Breast epithelium (tissue), 4 donors: ENCODE data around the gene CCDC112. TPM values are rescaled to one million over a fixed set of nuclear protein-coding genes. Genes with fewer than 3 reads are reported as not detected.

ENCODE experiments used
- DNase-seq, 2 donors: peaks; one replicate each; pipeline ENCODE4 v3.0.0-alpha.2; 2019; ENCODE audit warnings: low spot score in 2 of 2
- H3K27ac ChIP-seq, 2 donors: fragments of 200-600 bp; sonication (generic) in 1 of 2; one replicate each; pipeline ENCODE4 v1.5.1; 2016 to 2019; ENCODE audit warnings: mild to moderate bottlenecking in 1 of 2
- H3K27me3 ChIP-seq, 2 donors: fragments of 200-600 bp; sonication (generic) in 1 of 2; one replicate each; pipeline versions ENCODE4 v1.5.1 to v1.6.0; 2017 to 2019; ENCODE audit warnings: control low read depth in 1 of 2, mild to moderate bottlenecking in 1 of 2
- H3K36me3 ChIP-seq: fragments of 200-600 bp; one replicate; pipeline ENCODE4 v1.5.1; 2019
- H3K4me1 ChIP-seq, 2 donors: fragments of 200-600 bp; sonication (generic); one replicate each; pipeline ENCODE4 v1.5.1; 2016 to 2019; ENCODE audit warnings: control low read depth in 1 of 2
- H3K4me3 ChIP-seq, 3 donors: fragments of 200-600 bp; sonication (generic); 1 replicate in 2 of 3; 2 replicates in 1 of 3; pipeline ENCODE4 v1.5.1; 2016 to 2019; ENCODE audit warnings: mild to moderate bottlenecking in 3 of 3, moderate library complexity in 2 of 3
- H3K9me3 ChIP-seq, 2 donors: fragments of 200-600 bp; sonication (generic) in 1 of 2; one replicate each; pipeline ENCODE4 v1.5.1; 2016 to 2019; ENCODE audit warnings: control low read depth in 1 of 2
- CTCF ChIP-seq, 3 donors: fragments of 450-650 bp; IDR thresholded peaks; one replicate each; pipeline ENCODE4 v1.5.1; 2016 to 2017; ENCODE audit warnings: antibody characterized with exemption in 3 of 3, mild to moderate bottlenecking in 3 of 3, moderate library complexity in 3 of 3
- POLR2A ChIP-seq: fragments of 450-650 bp; IDR thresholded peaks from one replicate; pipeline ENCODE4 v1.6.1; 2016; ENCODE audit warnings: antibody characterized with exemption, mild to moderate bottlenecking, moderate library complexity
- POLR2AphosphoS5 ChIP-seq, 3 donors: sonication (generic); formaldehyde crosslinking; IDR thresholded peaks; one replicate each; pipeline ENCODE4 v1.6.1; 2017; ENCODE audit warnings: antibody characterized with exemption in 3 of 3
- intact Hi-C: fragments of 100-400 bp; cut with DNase I; formaldehyde crosslinking; loops from one replicate; pipeline ENCODE4 v1.15.1; 2023; ENCODE audit warnings: low total_unique reads
- total RNA-seq, 3 donors: library from RNA; depleted of rRNA; stranded (reverse); fragments of >200 nt; gene quantifications; one replicate each; pipeline ENCODE4 v1.1.0, GENCODE V29; 2016

The CCDC112 gene
- total RNA-seq, 3 donors from 2014 or later, result 7.9 to 11.1 (median 8.6) TPM

GRCh38 chr5:115282131-115282530, 14.3 kb downstream of the CCDC112 start:
- Histone ChIP-seq H3K9me3 (no peaks in the 10 kb centered on the region), H3K27ac (no peak overlapping the region), H3K4me1 (no peaks in the 10 kb centered on the region), H3K36me3 (no peaks in the 10 kb centered on the region), H3K4me3 (no peak overlapping the region), H3K27me3 (no peaks in the 10 kb centered on the region)
- TF ChIP-seq POLR2AphosphoS5 (IDR thresholded peaks at IDR 0.05) (no peak), POLR2A (no peak), CTCF (IDR thresholded peaks at IDR 0.05) (no peak)
- DNase-seq, result no peak
- intact Hi-C loops, result no loop called here

- Histone ChIP-seq H3K9me3 (no peaks in the 10 kb centered on the region), H3K4me3 (no peak overlapping the region), H3K27me3 (no peaks in the 10 kb centered on the region), H3K27ac (no peak overlapping the region), H3K4me1 (no peaks in the 10 kb centered on the region), H3K36me3 (no peaks in the 10 kb centered on the region)
- DNase-seq, result no peak
- no peak for TF ChIP-seq CTCF (IDR thresholded peaks at IDR 0.05)
- no peak for TF ChIP-seq POLR2A
- TF ChIP-seq POLR2AphosphoS5 (IDR thresholded peaks at IDR 0.05), result no peak
- intact Hi-C loops, result no loop called here
These were observed 21.9 kb downstream of the CCDC112 start for GRCh38 chr5:115274584-115274983.

- no peak for DNase-seq
- TF ChIP-seq CTCF (IDR thresholded peaks at IDR 0.05), result no peak
- no peak for TF ChIP-seq POLR2A
- TF ChIP-seq POLR2AphosphoS5 (IDR thresholded peaks at IDR 0.05), result no peak
- no peak overlapping the region for H3K27ac ChIP-seq
- H3K36me3 ChIP-seq, result no peaks in the 10 kb centered on the region
- H3K4me3 ChIP-seq, result no peak overlapping the region
- intact Hi-C loops, result no loop called here
- H3K9me3 ChIP-seq, result no peaks in the 10 kb centered on the region
- no peaks in the 10 kb centered on the region for H3K4me1 ChIP-seq
- H3K27me3 ChIP-seq, result no peaks in the 10 kb centered on the region
These were observed 24.0 kb downstream of the CCDC112 start for GRCh38 chr5:115272297-115272958.

- Histone ChIP-seq H3K9me3 (no peaks in the 10 kb centered on the region), H3K27me3 (no peaks in the 10 kb centered on the region), H3K4me1 (no peaks in the 10 kb centered on the region), H3K4me3 (no peak overlapping the region), H3K36me3 (no peaks in the 10 kb centered on the region), H3K27ac (no peak overlapping the region)
- intact Hi-C loops, result no loop called here
- TF ChIP-seq CTCF (IDR thresholded peaks at IDR 0.05), result no peak
- TF ChIP-seq POLR2A, result no peak
- no peak for TF ChIP-seq POLR2AphosphoS5 (IDR thresholded peaks at IDR 0.05)
- DNase-seq, result no peak
These were observed 25.0 kb downstream of the CCDC112 start for GRCh38 chr5:115271295-115272050.

- no peak for TF ChIP-seq POLR2A
- no peak overlapping the region for H3K4me3 ChIP-seq
- H3K9me3 ChIP-seq, result no peaks in the 10 kb centered on the region
- H3K4me1 ChIP-seq, result no peaks in the 10 kb centered on the region
- H3K27ac ChIP-seq, result no peak overlapping the region
- no peaks in the 10 kb centered on the region for H3K36me3 ChIP-seq
- intact Hi-C loops, result no loop called here
- DNase-seq, result no peak
- H3K27me3 ChIP-seq, result no peaks in the 10 kb centered on the region
These were observed 28.8 kb downstream of the CCDC112 start for GRCh38 chr5:115267617-115268016.
